ENCODE results near the gene ZFYVE28. TPM values are rescaled to one million over a fixed set of nuclear protein-coding genes. Genes with fewer than 3 reads are reported as not detected.

The ZFYVE28 gene
- total RNA-seq, 1 donor from 2014 or later, result 0.39 TPM

GRCh38 chr4:2354118-2354517, 64.3 kb downstream of the ZFYVE28 start:
- Histone ChIP-seq H3K36me3 (no peaks in the 10 kb centered on the region), H3K79me2 (ENCODE audit: low read depth) (no peaks in the 10 kb centered on the region), H2AFZ (replicated peaks) (no peak overlapping the region), H3K4me1 (peaks cover 6% of the 10 kb centered on the region), H3F3A (ENCODE audit: low read depth) (no peaks in the 10 kb centered on the region), H3K27me3 (no peaks in the 10 kb centered on the region), H3K9ac (no peak overlapping the region), H3K4me3 (no peak overlapping the region), H4K20me1 (ENCODE audit: low read depth) (no peaks in the 10 kb centered on the region), H3K9me3 (ENCODE audit: low read depth) (no peaks in the 10 kb centered on the region), H3K4me2 (no peak overlapping the region), H3K27ac (no peak overlapping the region)
- H3K4me3 Mint-ChIP-seq, result no peak overlapping the region
- H3K36me3 Mint-ChIP-seq, result no peaks in the 10 kb centered on the region
- no peaks in the 10 kb centered on the region for H3K9me3 Mint-ChIP-seq
- H3K4me1 Mint-ChIP-seq, result peaks cover 3% of the 10 kb centered on the region
- H3K27me3 Mint-ChIP-seq (ENCODE audit: insufficient read depth, low read depth), result peaks cover 3% of the 10 kb centered on the region
- peak; percentile 59 for DNase-seq (ENCODE audit: low spot score)
- TF ChIP-seq CTCF (IDR thresholded peaks at IDR 0.05), result peak; percentile 52
- TF ChIP-seq EZH2 (IDR thresholded peaks at IDR 0.05), result no peak
- no peak for TF ChIP-seq EZH2phosphoT487 (IDR thresholded peaks at IDR 0.05)
- H3K27ac Mint-ChIP-seq, result no peak overlapping the region

- Mint-ChIP-seq H3K27ac (no peak overlapping the region), H3K27me3 (ENCODE audit: insufficient read depth, low read depth) (peaks cover 3% of the 10 kb centered on the region), H3K9me3 (no peaks in the 10 kb centered on the region), H3K4me1 (peaks cover 3% of the 10 kb centered on the region), H3K36me3 (no peaks in the 10 kb centered on the region), H3K4me3 (no peak overlapping the region)
- DNase-seq (ENCODE audit: low spot score), result no peak
- no peaks in the 10 kb centered on the region for H3K9me3 ChIP-seq (ENCODE audit: low read depth)
- no peak for TF ChIP-seq EZH2phosphoT487 (IDR thresholded peaks at IDR 0.05)
- no peak for TF ChIP-seq CTCF (IDR thresholded peaks at IDR 0.05)
- TF ChIP-seq EZH2 (IDR thresholded peaks at IDR 0.05), result no peak
- no peaks in the 10 kb centered on the region for H4K20me1 ChIP-seq (ENCODE audit: low read depth)
- no peak overlapping the region for H2AFZ ChIP-seq (replicated peaks)
- H3K36me3 ChIP-seq, result no peaks in the 10 kb centered on the region
- no peaks in the 10 kb centered on the region for H3K27me3 ChIP-seq
- no peak overlapping the region for H3K27ac ChIP-seq
- H3K4me3 ChIP-seq, result no peak overlapping the region
- H3K79me2 ChIP-seq (ENCODE audit: low read depth), result no peaks in the 10 kb centered on the region
- peaks cover 5% of the 10 kb centered on the region for H3K4me1 ChIP-seq
- H3K9ac ChIP-seq, result no peak overlapping the region
- H3K4me2 ChIP-seq, result no peak overlapping the region
- no peaks in the 10 kb centered on the region for H3F3A ChIP-seq (ENCODE audit: low read depth)
Measured at GRCh38 chr4:2353222-2354107, 65.0 kb downstream of the ZFYVE28 start.

GRCh38 chr4:2352729-2353221, 65.7 kb downstream of the ZFYVE28 start:
- Mint-ChIP-seq H3K36me3 (no peaks in the 10 kb centered on the region), H3K9me3 (no peaks in the 10 kb centered on the region), H3K27ac (no peak overlapping the region), H3K4me3 (no peak overlapping the region), H3K27me3 (ENCODE audit: insufficient read depth, low read depth) (peaks cover 2% of the 10 kb centered on the region), H3K4me1 (no peaks in the 10 kb centered on the region)
- no peak for TF ChIP-seq EZH2 (IDR thresholded peaks at IDR 0.05)
- TF ChIP-seq CTCF (IDR thresholded peaks at IDR 0.05), result no peak
- no peak for TF ChIP-seq EZH2phosphoT487 (IDR thresholded peaks at IDR 0.05)
- DNase-seq (ENCODE audit: low spot score), result no peak
- Histone ChIP-seq H3K79me2 (ENCODE audit: low read depth) (no peaks in the 10 kb centered on the region), H3K36me3 (no peaks in the 10 kb centered on the region), H4K20me1 (ENCODE audit: low read depth) (no peaks in the 10 kb centered on the region), H2AFZ (replicated peaks) (no peak overlapping the region), H3K4me3 (no peak overlapping the region), H3K27me3 (no peaks in the 10 kb centered on the region), H3K4me2 (no peak overlapping the region), H3F3A (ENCODE audit: low read depth) (no peaks in the 10 kb centered on the region), H3K27ac (no peak overlapping the region), H3K9me3 (ENCODE audit: low read depth) (no peaks in the 10 kb centered on the region), H3K9ac (no peak overlapping the region), H3K4me1 (no peaks in the 10 kb centered on the region)
